Kidney epithelial cell (primary cell): ENCODE data around the gene RPL13A. TPM values are rescaled to one million over a fixed set of nuclear protein-coding genes. Genes with fewer than 3 reads are reported as not detected.

Experiments
- DNase-seq: peaks from one replicate; pipeline ENCODE4 v3.0.0-alpha.2; 2010; ENCODE audit warnings: low read depth
- H3K27me3 ChIP-seq: 2 replicates; pipeline ENCODE4 v1.6.0; 2011; ENCODE audit warnings: low read length; ENCODE audit not compliant: control insufficient read depth, insufficient read depth
- H3K36me3 ChIP-seq: 2 replicates; pipeline ENCODE4 v1.5.1; 2011; ENCODE audit warnings: low read length; ENCODE audit not compliant: control insufficient read depth, insufficient read depth
- H3K4me3 ChIP-seq: 2 replicates; pipeline ENCODE4 v1.5.1; 2011; ENCODE audit warnings: low read depth, mild to moderate bottlenecking, control low read depth, low read length
- total RNA-seq: library from RNA; depleted of rRNA; stranded (reverse); fragments of >200 nt; gene quantifications from 2 replicates; pipeline ENCODE4 v1.2.3, GENCODE V29; 2015
- TF ChIP-seq, protein P1 (sequence below): IDR thresholded peaks from 2 replicates; pipeline ENCODE4 v1.5.1; 2011; ENCODE audit warnings: mild to moderate bottlenecking, moderate library complexity, low read length, control low read depth, inconsistent platforms; ENCODE audit not compliant: insufficient read depth, poor library complexity, severe bottlenecking

Gene RPL13A
- total RNA-seq, 1 donor from 2014 or later: 2,967 TPM

DNA sequence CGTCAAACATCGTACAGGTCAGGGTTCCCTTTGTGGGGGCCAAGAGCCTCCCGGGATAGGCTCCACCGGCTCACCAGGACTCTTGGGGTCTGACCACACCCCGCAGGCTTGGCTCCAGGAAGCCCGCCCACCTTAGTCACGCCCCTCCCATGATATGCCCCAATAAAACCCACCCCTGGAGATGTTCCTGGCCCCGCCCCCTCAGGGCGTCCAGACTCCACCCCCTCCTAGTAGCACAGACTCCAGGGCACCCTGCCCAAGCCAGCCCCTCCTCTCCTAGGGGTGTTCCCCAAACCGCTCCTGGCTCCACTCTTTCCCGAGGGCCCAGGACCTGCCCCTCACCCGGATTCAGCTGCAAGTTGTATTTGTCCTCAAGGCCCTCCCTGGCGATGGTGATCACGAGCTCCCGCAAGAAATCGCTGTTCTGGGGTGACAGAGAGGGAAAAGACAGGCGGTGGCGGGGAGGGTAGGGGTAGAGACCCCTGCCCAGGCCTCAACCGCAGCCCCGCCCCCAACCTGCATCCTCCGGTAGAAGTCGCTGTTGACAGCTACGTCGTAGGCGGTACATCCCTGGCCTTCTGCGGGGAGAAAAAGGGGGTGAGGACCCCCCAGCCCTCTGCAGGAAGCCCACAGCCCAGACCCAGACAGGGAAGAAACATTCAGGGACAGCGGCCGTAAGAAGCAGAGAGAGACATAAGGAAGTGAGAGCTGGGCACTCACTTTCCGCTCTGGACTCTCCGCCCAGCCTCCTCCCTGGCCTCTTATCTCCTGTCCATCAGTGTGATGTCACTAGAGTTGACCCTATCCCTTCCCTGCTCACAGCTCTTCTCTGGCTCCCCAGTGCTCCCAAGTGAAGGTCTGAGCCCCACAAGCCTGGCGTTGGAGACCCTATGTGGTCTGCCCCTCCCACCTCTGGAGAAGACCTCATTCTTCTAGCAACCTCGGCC lies 39.6 kb upstream of the RPL13A start:
- DNase-seq: no peak
- TF ChIP-seq, protein P1, sequence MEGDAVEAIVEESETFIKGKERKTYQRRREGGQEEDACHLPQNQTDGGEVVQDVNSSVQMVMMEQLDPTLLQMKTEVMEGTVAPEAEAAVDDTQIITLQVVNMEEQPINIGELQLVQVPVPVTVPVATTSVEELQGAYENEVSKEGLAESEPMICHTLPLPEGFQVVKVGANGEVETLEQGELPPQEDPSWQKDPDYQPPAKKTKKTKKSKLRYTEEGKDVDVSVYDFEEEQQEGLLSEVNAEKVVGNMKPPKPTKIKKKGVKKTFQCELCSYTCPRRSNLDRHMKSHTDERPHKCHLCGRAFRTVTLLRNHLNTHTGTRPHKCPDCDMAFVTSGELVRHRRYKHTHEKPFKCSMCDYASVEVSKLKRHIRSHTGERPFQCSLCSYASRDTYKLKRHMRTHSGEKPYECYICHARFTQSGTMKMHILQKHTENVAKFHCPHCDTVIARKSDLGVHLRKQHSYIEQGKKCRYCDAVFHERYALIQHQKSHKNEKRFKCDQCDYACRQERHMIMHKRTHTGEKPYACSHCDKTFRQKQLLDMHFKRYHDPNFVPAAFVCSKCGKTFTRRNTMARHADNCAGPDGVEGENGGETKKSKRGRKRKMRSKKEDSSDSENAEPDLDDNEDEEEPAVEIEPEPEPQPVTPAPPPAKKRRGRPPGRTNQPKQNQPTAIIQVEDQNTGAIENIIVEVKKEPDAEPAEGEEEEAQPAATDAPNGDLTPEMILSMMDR: no peak
- Histone ChIP-seq H3K27me3 (peaks cover 3% of the 10 kb centered on the region), H3K4me3 (no peak overlapping the region), H3K36me3 (no peaks in the 10 kb centered on the region)

DNA sequence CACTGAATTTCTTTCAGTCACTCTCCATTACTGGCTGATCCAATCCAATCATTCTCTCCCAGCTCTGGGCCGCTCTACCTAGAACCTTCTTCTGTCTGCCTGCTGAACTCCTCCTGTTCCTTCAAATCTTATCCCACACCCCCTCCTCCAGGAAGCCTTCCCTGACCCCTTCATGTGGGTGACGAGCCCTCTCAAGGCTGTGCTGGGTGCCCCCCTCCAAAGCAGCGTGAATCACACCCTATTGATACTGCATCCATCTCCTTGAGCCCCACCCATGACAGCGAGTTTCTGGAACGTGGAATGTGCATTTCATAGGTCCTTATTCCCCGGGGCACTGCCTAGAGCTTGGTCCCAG lies 39.0 kb upstream of the RPL13A start:
- H3K36me3 ChIP-seq: no peaks in the 10 kb centered on the region
- TF ChIP-seq, protein P1: no peak
- no peak overlapping the region for H3K4me3 ChIP-seq
- no peak for DNase-seq
- no peaks in the 10 kb centered on the region for H3K27me3 ChIP-seq

DNA sequence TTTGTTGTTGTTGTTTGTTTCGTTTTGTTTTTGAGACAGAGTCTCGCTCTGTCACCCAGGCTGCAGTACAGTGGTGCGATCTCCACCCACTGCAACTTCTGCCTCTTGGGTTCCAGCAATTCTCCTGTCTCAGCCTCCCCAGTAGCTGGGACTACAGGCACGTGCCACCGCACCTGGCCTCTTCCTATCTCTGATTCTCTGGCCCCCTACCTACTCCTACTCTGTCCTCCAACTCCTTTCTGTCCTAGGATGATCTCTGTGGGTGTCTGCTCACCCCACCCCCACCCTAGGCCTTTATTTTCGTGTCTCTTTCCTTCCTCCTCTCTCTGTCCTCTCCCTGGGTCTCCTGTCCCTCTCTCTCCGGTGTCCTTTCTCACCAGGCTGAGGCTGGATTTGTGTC lies 37.0 kb upstream of the RPL13A start:
- Histone ChIP-seq H3K27me3 (no peaks in the 10 kb centered on the region), H3K4me3 (no peak overlapping the region), H3K36me3 (no peaks in the 10 kb centered on the region)
- no peak for DNase-seq
- TF ChIP-seq, protein P1: no peak

DNA sequence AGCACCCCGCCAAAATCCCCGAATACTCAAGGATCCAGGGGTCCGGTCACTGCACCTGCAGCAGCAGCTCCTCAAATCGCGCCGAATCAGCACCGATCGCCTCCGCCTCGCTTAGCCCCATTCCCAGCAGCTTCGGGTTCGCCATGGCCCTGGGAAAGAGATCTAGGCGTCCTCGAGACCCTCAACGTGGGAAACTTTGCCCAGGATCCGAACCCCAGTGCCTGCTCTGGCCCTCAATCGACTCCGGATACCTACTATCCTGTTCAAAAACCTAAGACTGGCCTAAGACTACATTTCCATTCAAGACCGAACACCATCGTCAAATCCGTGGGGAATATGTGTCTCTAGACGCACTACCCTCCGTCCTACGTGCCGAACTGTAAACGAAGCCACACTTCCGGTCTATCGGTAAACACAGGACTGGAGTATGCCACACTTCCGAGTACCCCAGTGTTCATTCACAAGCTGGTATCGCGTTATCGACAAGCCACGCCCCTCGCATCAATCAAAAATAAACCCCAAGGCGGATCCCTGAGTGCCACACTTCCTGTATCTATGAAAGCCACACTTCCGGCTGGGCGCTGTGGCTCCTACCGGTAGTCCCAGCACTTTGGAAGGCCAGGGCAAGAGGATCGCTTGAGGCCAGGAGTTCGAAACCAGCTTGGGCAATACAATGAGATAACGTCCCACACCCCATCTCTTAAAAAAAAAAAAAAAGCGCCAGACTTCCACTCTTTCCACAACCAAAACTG lies 35.8 kb upstream of the RPL13A start, which contains the start of gene PIH1D1:
Gene PIH1D1 (minus strand): TSS at position 385 of the 752 bp plus-strand sequence. CDS start 240 bp downstream, at position 145.
- Histone ChIP-seq H3K27me3 (no peaks in the 10 kb centered on the region), H3K36me3 (no peaks in the 10 kb centered on the region), H3K4me3 (peak within 1 kb of the TSS; percentile 83)
- TF ChIP-seq, protein P1: peak; percentile 7
- DNase-seq: peak; percentile 97

DNA sequence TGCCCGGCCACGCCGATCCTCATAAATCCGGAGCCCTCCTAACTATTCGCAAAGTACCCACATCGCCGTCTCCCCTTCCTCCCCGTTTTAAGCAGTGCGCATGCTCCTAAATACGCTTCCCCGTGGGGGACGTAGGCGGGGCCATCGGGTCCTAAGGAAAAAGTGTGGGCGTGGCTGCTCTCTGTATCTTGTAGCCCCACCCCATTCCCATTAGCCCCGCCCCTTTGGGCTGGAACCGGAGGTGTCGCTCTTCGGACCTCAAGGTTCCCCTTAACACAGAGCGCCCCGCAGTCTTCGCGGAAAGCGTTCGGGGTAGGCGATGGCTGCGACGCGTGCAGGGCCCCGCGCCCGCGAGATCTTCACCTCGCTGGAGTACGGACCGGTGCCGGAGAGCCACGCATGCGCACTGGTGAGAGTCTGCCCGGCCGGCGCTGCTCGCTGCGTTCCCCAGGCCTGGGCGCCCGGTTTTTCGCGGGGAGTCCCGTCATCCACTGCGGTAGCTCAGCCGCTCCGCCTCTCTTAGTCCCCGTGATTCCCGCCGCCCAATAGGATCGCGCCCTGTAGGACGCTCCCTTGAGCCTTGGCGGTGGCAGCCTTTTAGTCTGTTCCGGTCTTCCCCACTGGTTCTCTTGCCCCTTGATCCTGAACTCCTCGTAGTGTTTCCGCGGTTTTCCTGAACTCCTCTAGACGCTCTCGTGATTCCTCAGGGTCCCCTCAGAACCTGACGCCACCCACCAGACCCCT lies 34.2 kb upstream of the RPL13A start, which contains the start of gene ALDH16A1:
Gene ALDH16A1 (plus strand): TSS at position 213 of the 744 bp plus-strand sequence. CDS start 107 bp downstream, at position 320.
- DNase-seq: peak; percentile 84
- H3K36me3 ChIP-seq: no peaks in the 10 kb centered on the region

More for the DNA sequence above, 34.2 kb upstream of the RPL13A start, which contains the start of gene ALDH16A1:
- Histone ChIP-seq H3K4me3 (peak within 1 kb of the TSS; percentile 83), H3K27me3 (no peaks in the 10 kb centered on the region)
- TF ChIP-seq, protein P1: no peak
